Small intestine (tissue), 7 donors: ENCODE measurements around the gene TCF7L2. TPM values are rescaled to one million over a fixed set of nuclear protein-coding genes. Genes with fewer than 3 reads are reported as not detected.

Source experiments
- DNase-seq, 2 donors: peaks; one replicate each; pipeline versions ENCODE4 v3.0.0 to v3.0.0-alpha.2; 2013
- FAIRE-seq: peaks from 2 replicates; lab custom pipeline; 2012; peaks lifted over from hg19 to GRCh38; lab: Jason Lieb, UNC
- H3K27ac ChIP-seq, 3 donors: one replicate each; pipeline ENCODE4 v1.5.1; 2013; ENCODE audit warnings: low read length in 2 of 3, mild to moderate bottlenecking in 2 of 3, control low read depth in 1 of 3, inconsistent platforms in 1 of 3, low read depth in 1 of 3, moderate library complexity in 1 of 3
- H3K27me3 ChIP-seq, 3 donors: one replicate each; pipeline ENCODE4 v1.6.1; 2013; ENCODE audit warnings: low read length in 3 of 3, inconsistent platforms in 1 of 3; ENCODE audit not compliant: control insufficient read depth in 3 of 3, insufficient read depth in 3 of 3
- H3K36me3 ChIP-seq, 3 donors: one replicate each; pipeline ENCODE4 v1.6.1; 2013; ENCODE audit warnings: low read length in 3 of 3, inconsistent platforms in 1 of 3, low read depth in 1 of 3, mild to moderate bottlenecking in 1 of 3, moderate library complexity in 1 of 3; ENCODE audit not compliant: control insufficient read depth in 3 of 3, insufficient read depth in 2 of 3
- H3K4me1 ChIP-seq, 3 donors: one replicate each; pipeline ENCODE4 v1.6.1; 2013; ENCODE audit warnings: low read length in 2 of 3, inconsistent platforms in 1 of 3, low read depth in 1 of 3, mild to moderate bottlenecking in 1 of 3, moderate library complexity in 1 of 3; ENCODE audit not compliant: control insufficient read depth in 3 of 3, insufficient read depth in 2 of 3
- H3K4me3 ChIP-seq, 3 donors: one replicate each; pipeline ENCODE4 v1.5.1; 2013; ENCODE audit warnings: low read length in 3 of 3, control low read depth in 1 of 3, inconsistent platforms in 1 of 3, low read depth in 1 of 3, mild to moderate bottlenecking in 1 of 3, moderate library complexity in 1 of 3
- H3K9me3 ChIP-seq, 2 donors: one replicate each; pipeline ENCODE4 v1.6.1; 2013; ENCODE audit warnings: low read depth in 1 of 2, low read length in 1 of 2; ENCODE audit not compliant: control insufficient read depth in 2 of 2, insufficient read depth in 1 of 2
- WGBS, 3 donors: extraction: QIAGEN DNeasy Blood & Tissue Kit; methylation state at CpG; one replicate each; pipeline ENCODE4 v1.1.7; 2013; 5-methylcytosine and 5-hydroxymethylcytosine counted together
- polyA plus RNA-seq, 4 donors: library from polyadenylated mRNA; stranded (reverse) in 3 of 4; unstranded in 1 of 4; fragments of 200-250 nt in 3 of 4; fragments of 120-200 nt in 1 of 4; gene quantifications; one replicate each; pipeline versions ENCODE4 v1.2.1 to v1.2.3, GENCODE V29; 2013
- donor health status: healthy with polysubstance abuse.
- donor health status: control.
- donor health status: control.
- donor health status: Bipolar disorder and iron deficiency.
- donor health status: healthy.

The TCF7L2 gene
- polyA plus RNA-seq, 4 donors, result 13.2 to 50.3 (median 18.8) TPM

- DNase-seq (no peak), FAIRE-seq (no peak)
- Histone ChIP-seq H3K36me3 (peaks cover 0 to 30% (median 0%) of the 10 kb centered on the region in 3 donors), H3K4me3 (no peak overlapping the region), H3K9me3 (no peaks in the 10 kb centered on the region), H3K27ac (no peak overlapping the region), H3K27me3 (no peaks in the 10 kb centered on the region), H3K4me1 (no peaks in the 10 kb centered on the region)
- WGBS, 3 donors, result 63 to 84% (median 75%) methylated on average over 11 of the region's 11 CpGs
These were observed 182.6 kb downstream of the TCF7L2 start for GRCh38 chr10:113132591-113133121.

GRCh38 chr10:113133497-113134115, 183.6 kb downstream of the TCF7L2 start:
- H3K27ac ChIP-seq, result no peak overlapping the region
- 71 to 87% (median 79%) methylated on average over 10 of the region's 10 CpGs for WGBS, 3 donors
- no peaks in the 10 kb centered on the region for H3K9me3 ChIP-seq
- FAIRE-seq, result no peak
- H3K27me3 ChIP-seq, result no peaks in the 10 kb centered on the region
- DNase-seq, result no peak
- H3K4me1 ChIP-seq, result no peaks in the 10 kb centered on the region
- H3K4me3 ChIP-seq, result no peak overlapping the region
- H3K36me3 ChIP-seq, result peaks cover 0 to 27% (median 0%) of the 10 kb centered on the region in 3 donors

- Histone ChIP-seq H3K27me3 (no peaks in the 10 kb centered on the region), H3K36me3 (peaks cover 0 to 26% (median 0%) of the 10 kb centered on the region in 3 donors), H3K4me3 (no peak overlapping the region), H3K4me1 (no peaks in the 10 kb centered on the region), H3K9me3 (no peaks in the 10 kb centered on the region), H3K27ac (no peak overlapping the region)
- no peak for FAIRE-seq
- DNase-seq, result no peak
- WGBS, 3 donors, result 76 to 79% (median 78%) methylated on average over 9 of the region's 9 CpGs
These were observed 185.0 kb downstream of the TCF7L2 start for GRCh38 chr10:113135025-113135424.

- Histone ChIP-seq H3K4me3 (no peak overlapping the region), H3K9me3 (no peaks in the 10 kb centered on the region), H3K27me3 (no peaks in the 10 kb centered on the region), H3K4me1 (no peaks in the 10 kb centered on the region), H3K27ac (no peak overlapping the region), H3K36me3 (peaks cover 0 to 51% (median 5%) of the 10 kb centered on the region in 3 donors)
- FAIRE-seq (no peak), DNase-seq (no peak)
- 85 to 92% (median 89%) methylated on average over 3 of the region's 3 CpGs for WGBS, 3 donors
These were observed 188.1 kb downstream of the TCF7L2 start for GRCh38 chr10:113137941-113138685.

GRCh38 chr10:113138937-113139585, 189.0 kb downstream of the TCF7L2 start:
- FAIRE-seq (no peak), DNase-seq (no peak)
- Histone ChIP-seq H3K36me3 (peaks cover 0 to 53% (median 6%) of the 10 kb centered on the region in 3 donors), H3K4me3 (no peak overlapping the region), H3K9me3 (no peaks in the 10 kb centered on the region), H3K4me1 (no peaks in the 10 kb centered on the region), H3K27me3 (no peaks in the 10 kb centered on the region), H3K27ac (no peak overlapping the region)
- WGBS, 3 donors, result 77 to 93% (median 84%) methylated on average over 4 of the region's 4 CpGs

GRCh38 chr10:113139699-113140098, 189.7 kb downstream of the TCF7L2 start:
- H3K4me3 ChIP-seq, result no peak overlapping the region
- H3K36me3 ChIP-seq, result peaks cover 0 to 53% (median 9%) of the 10 kb centered on the region in 3 donors
- WGBS, 3 donors, result 53 to 57% (median 57%) methylated on average over 2 of the region's 2 CpGs
- no peak for FAIRE-seq
- no peak overlapping the region for H3K27ac ChIP-seq
- no peaks in the 10 kb centered on the region for H3K4me1 ChIP-seq
- no peaks in the 10 kb centered on the region for H3K9me3 ChIP-seq
- DNase-seq, result no peak
- no peaks in the 10 kb centered on the region for H3K27me3 ChIP-seq

- H3K27me3 ChIP-seq, result no peaks in the 10 kb centered on the region
- peaks cover 0 to 48% (median 9%) of the 10 kb centered on the region in 3 donors for H3K36me3 ChIP-seq
- no peak for DNase-seq
- WGBS, 3 donors, result 89 to 92% (median 92%) methylated on average over 10 of the region's 10 CpGs
- no peak for FAIRE-seq
- H3K4me1 ChIP-seq, result no peaks in the 10 kb centered on the region
- no peak overlapping the region for H3K27ac ChIP-seq
- H3K4me3 ChIP-seq, result no peak overlapping the region
- H3K9me3 ChIP-seq, result no peaks in the 10 kb centered on the region
These were observed 190.3 kb downstream of the TCF7L2 start for GRCh38 chr10:113140143-113141011.
